Esophagus (tissue), 2 donors: ENCODE data around the gene EXOC1. TPM values are rescaled to one million over a fixed set of nuclear protein-coding genes. Genes with fewer than 3 reads are reported as not detected.

Experiments used
- H3K27ac ChIP-seq, 2 donors: one replicate each; pipeline ENCODE4 v1.5.1; 2013; ENCODE audit warnings: low read depth in 2 of 2, mild to moderate bottlenecking in 2 of 2, inconsistent platforms in 1 of 2, low read length in 1 of 2, moderate library complexity in 1 of 2
- H3K27me3 ChIP-seq, 2 donors: one replicate each; pipeline ENCODE4 v1.6.1; 2013; ENCODE audit warnings: low read length in 2 of 2, control low read depth in 1 of 2, mild to moderate bottlenecking in 1 of 2; ENCODE audit not compliant: insufficient read depth in 2 of 2, control insufficient read depth in 1 of 2
- H3K36me3 ChIP-seq, 2 donors: one replicate each; pipeline ENCODE4 v1.6.1; 2013; ENCODE audit warnings: low read length in 1 of 2; ENCODE audit not compliant: control insufficient read depth in 2 of 2, insufficient read depth in 2 of 2
- H3K4me1 ChIP-seq, 2 donors: one replicate each; pipeline ENCODE4 v1.6.1; 2013; ENCODE audit warnings: low read length in 1 of 2; ENCODE audit not compliant: control insufficient read depth in 2 of 2, insufficient read depth in 2 of 2
- H3K4me3 ChIP-seq, 2 donors: one replicate each; pipeline ENCODE4 v1.5.1; 2013; ENCODE audit warnings: low read length in 2 of 2, mild to moderate bottlenecking in 2 of 2, low read depth in 1 of 2, moderate library complexity in 1 of 2
- H3K9me3 ChIP-seq, 2 donors: one replicate each; pipeline ENCODE4 v1.6.1; 2013; ENCODE audit warnings: mild to moderate bottlenecking in 2 of 2, low read depth in 1 of 2, low read length in 1 of 2, moderate library complexity in 1 of 2; ENCODE audit not compliant: control insufficient read depth in 2 of 2, insufficient read depth in 1 of 2
- whole genome bisulfite sequencing, 2 donors: extraction: QIAGEN DNeasy Blood & Tissue Kit; methylation state at CpG; one replicate each; pipeline ENCODE4 v1.1.7; 2013; 5-methylcytosine and 5-hydroxymethylcytosine counted together
- polyA plus RNA-seq, 2 donors: library from polyadenylated mRNA; stranded (reverse); fragments of 200-250 nt; gene quantifications; one replicate each; pipeline ENCODE4 v1.2.3, GENCODE V29; 2013
- donor health status: healthy with polysubstance abuse.
- donor health status: Bipolar disorder and iron deficiency.

EXOC1 gene
- polyA plus RNA-seq, 2 donors: 25.1 to 28.9 TPM

GRCh38 chr4:55849724-55850123 is 3.7 kb upstream of the EXOC1 start:
- WGBS, 2 donors: 75 to 81% methylated on average over 9 of the region's 9 CpGs
- Histone ChIP-seq H3K4me3 (no peak overlapping the region), H3K9me3 (no peaks in the 10 kb centered on the region), H3K36me3 (no peaks in the 10 kb centered on the region), H3K27ac (no peak overlapping the region), H3K27me3 (no peaks in the 10 kb centered on the region), H3K4me1 (no peaks in the 10 kb centered on the region)

GRCh38 chr4:55851885-55852284 is 1.6 kb upstream of the EXOC1 start:
- Histone ChIP-seq H3K4me3 (no peak overlapping the region), H3K36me3 (no peaks in the 10 kb centered on the region), H3K27me3 (no peaks in the 10 kb centered on the region), H3K27ac (peak overlapping the region; percentile 83 to 84), H3K9me3 (no peaks in the 10 kb centered on the region), H3K4me1 (no peaks in the 10 kb centered on the region)
- WGBS, 2 donors: 32 to 37% methylated on average over 6 of the region's 6 CpGs

DNA sequence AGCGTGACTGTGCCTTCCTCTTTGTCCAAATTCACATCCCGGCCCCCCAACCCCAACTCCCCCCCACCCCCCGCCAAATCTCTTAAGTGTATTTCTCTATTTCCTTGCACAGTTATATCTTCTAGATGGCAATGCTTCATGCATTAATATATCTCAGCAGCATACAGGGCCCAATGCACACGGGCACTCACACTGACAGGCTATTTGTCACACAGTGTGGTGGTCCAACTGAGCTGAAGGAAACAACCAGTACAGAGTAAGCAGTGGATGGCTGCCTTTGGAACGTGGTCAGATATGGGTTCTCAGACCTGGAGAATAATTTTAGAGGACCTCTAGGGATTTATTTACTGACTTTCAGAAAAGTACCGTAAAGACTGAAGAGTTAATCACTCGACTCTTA is 681 bp downstream of the EXOC1 start:
- WGBS, 2 donors: 12 to 16% methylated on average over 7 of the region's 7 CpGs

DNA sequence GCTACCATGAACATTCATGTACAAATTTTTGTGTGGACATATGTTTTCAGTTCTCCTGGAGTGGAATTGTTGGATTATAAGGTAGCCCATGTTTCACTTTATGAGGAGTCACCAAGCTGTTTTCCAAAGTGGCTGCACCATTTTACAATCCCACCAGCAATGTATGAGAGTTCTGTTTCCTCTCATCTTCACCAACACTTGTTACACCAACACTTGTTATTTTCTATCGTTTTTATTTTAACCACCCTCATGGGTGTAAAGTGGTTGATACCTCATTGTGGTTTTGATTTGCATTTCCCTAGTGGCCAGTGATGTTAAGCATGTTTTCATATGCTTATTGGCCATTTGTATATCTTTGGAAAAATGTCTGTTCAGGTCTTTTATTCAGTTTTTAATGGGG is 4.1 kb downstream of the EXOC1 start:
- no peak overlapping the region for H3K4me3 ChIP-seq
- H3K27me3 ChIP-seq: no peaks in the 10 kb centered on the region
- H3K36me3 ChIP-seq: peaks cover 0 to 3% of the 10 kb centered on the region in 2 donors
- no peak overlapping the region for H3K27ac ChIP-seq
- no peaks in the 10 kb centered on the region for H3K4me1 ChIP-seq
- 92 to 95% methylated on average over 1 of the region's 1 CpG for WGBS, 2 donors
- H3K9me3 ChIP-seq: no peaks in the 10 kb centered on the region

More for the DNA sequence above, 681 bp downstream of the EXOC1 start:
- Histone ChIP-seq H3K36me3 (no peaks in the 10 kb centered on the region), H3K9me3 (no peaks in the 10 kb centered on the region), H3K27me3 (no peaks in the 10 kb centered on the region), H3K4me3 (peak overlapping the region; percentile 86 to 94), H3K27ac (peak overlapping the region in 1 of 2 donors; percentile 85), H3K4me1 (no peaks in the 10 kb centered on the region)

DNA sequence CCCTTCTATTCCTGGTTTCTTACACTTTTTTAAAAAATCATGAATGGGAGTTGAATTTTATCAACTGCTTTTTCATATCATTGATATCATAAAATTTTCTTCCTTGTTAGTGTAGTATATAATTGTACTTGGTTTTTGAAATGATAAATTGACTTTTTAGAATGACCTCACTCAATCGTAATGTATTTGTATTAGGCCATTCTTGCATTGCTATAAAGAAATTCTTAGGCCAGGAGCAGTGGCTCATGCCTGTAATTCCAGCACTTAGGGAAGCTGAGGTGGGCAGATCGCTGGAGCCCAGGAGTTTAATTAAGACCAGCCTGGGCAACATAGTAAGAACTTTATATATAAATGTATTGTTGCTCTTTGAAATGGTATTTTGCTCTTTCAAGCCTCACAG is 6.3 kb downstream of the EXOC1 start:
- WGBS, 2 donors: 71 to 94% methylated on average over 2 of the region's 2 CpGs
- Histone ChIP-seq H3K9me3 (no peaks in the 10 kb centered on the region), H3K4me1 (no peaks in the 10 kb centered on the region)

DNA sequence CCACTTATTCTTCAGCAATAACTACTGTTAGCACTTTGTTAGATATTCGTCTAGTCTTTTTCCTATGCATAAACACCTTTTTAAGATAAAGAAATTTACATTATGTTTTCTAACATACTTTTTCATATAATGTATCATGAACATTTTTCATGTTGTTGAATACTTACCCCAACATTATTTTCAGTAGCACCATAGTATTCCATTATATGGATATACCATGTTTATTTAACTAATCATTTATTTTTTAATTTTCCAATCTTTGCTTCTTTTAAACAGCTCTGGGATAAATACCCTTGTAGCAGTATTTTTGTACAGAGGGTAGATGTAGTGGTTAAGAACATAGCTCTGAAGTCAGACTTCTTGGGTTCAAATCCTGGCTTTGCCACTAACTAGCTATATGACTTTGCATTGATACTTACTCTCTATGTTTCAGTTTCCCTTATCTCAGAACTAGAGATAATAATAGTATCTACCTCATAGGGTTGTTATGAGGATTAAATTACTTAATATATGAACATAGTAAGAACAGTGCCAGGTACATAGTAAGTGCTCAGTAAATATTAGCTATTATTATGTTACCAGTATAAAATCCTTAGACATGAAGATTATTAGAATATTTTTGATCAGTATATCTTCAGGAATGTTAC is 11.3 kb downstream of the EXOC1 start:
- Histone ChIP-seq H3K4me1 (peaks cover 0 to 2% of the 10 kb centered on the region in 2 donors), H3K27ac (no peak overlapping the region), H3K36me3 (peaks cover 3 to 4% of the 10 kb centered on the region in 2 donors), H3K9me3 (no peaks in the 10 kb centered on the region), H3K27me3 (no peaks in the 10 kb centered on the region), H3K4me3 (no peak overlapping the region)
- WGBS, 2 donors: 89 to 95% methylated on average over 1 of the region's 1 CpG

More for the DNA sequence above, 6.3 kb downstream of the EXOC1 start:
- peaks cover 0 to 3% of the 10 kb centered on the region in 2 donors for H3K36me3 ChIP-seq
- no peak overlapping the region for H3K27ac ChIP-seq
- H3K4me3 ChIP-seq: no peak overlapping the region
- H3K27me3 ChIP-seq: no peaks in the 10 kb centered on the region

- Histone ChIP-seq H3K27me3 (no peaks in the 10 kb centered on the region), H3K4me3 (no peak overlapping the region), H3K9me3 (no peaks in the 10 kb centered on the region), H3K27ac (peak overlapping the region; percentile 79 to 81), H3K4me1 (peaks cover 0 to 2% of the 10 kb centered on the region in 2 donors), H3K36me3 (peaks cover under 1 to 4% of the 10 kb centered on the region in 2 donors)
- WGBS, 2 donors: 35 to 53% methylated on average over 2 of the region's 2 CpGs
Measured at GRCh38 chr4:55865228-55865806, 11.9 kb downstream of the EXOC1 start.

- Histone ChIP-seq H3K4me3 (no peak overlapping the region), H3K27ac (no peak overlapping the region), H3K27me3 (no peaks in the 10 kb centered on the region), H3K9me3 (no peaks in the 10 kb centered on the region), H3K36me3 (peaks cover 0 to 7% of the 10 kb centered on the region in 2 donors), H3K4me1 (peaks cover 0 to 2% of the 10 kb centered on the region in 2 donors)
- 51% methylated on average over 2 of the region's 2 CpGs for WGBS, 2 donors
Measured at GRCh38 chr4:55866290-55866907, 13.0 kb downstream of the EXOC1 start.

DNA sequence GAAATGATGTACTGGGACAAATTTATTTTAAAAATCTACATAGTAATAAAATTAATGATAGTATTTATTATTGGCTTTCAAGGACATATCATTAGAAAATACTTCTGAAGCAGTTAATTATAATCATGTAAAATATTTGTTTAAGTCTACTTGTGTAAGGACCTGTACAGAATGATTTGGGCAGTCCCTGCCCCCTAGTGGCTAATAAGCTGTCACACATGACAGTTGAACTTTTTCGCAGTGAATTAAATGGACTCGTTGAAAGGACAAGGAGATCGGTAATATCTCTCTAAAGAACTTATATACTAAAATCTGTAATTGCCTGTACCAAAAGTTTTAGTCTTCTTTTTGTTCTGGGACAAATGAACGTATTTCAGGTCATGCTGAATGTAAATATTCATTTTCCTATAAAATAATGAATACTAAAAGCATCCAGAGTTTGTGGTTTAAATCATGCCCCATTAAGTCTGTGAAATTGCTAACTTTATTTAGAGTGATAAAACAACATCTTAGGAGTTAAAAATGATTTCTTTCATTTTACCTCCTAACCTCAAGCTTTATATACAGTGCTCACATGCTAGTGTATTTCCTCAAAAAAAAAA is 13.6 kb downstream of the EXOC1 start:
- WGBS, 2 donors: 11 to 12% methylated on average over 4 of the region's 4 CpGs
- Histone ChIP-seq H3K27me3 (no peaks in the 10 kb centered on the region), H3K27ac (no peak overlapping the region), H3K36me3 (peaks cover 0 to 7% of the 10 kb centered on the region in 2 donors), H3K4me1 (peaks cover 0 to 2% of the 10 kb centered on the region in 2 donors), H3K9me3 (no peaks in the 10 kb centered on the region), H3K4me3 (no peak overlapping the region)
